MM.1S (cell line): ENCODE data around the gene EBPL.

ENCODE experiments used
- DNase-seq: peaks from one replicate; pipeline ENCODE4 v3.0.0-alpha.2; 2015
- H2AFZ ChIP-seq: fragments of 300-600 bp; sonication (generic); 2 replicates; pipeline ENCODE4 v1.6.0; 2016; ENCODE audit warnings: antibody characterized with exemption, low read length
- H3F3A ChIP-seq: fragments of 300-600 bp; sonication (generic); 2 replicates; pipeline ENCODE4 v1.6.1; 2016; ENCODE audit warnings: mild to moderate bottlenecking, antibody characterized with exemption, low read length, moderate library complexity, mixed read lengths; ENCODE audit not compliant: insufficient read depth
- H3K27ac ChIP-seq: fragments of 300-600 bp; sonication (generic); 2 replicates; pipeline ENCODE4 v1.5.1; 2016; ENCODE audit warnings: mild to moderate bottlenecking, low read length
- H3K27me3 ChIP-seq: fragments of 300-600 bp; sonication (generic); replicated peaks from 2 replicates; pipeline ENCODE4 v1.6.0; 2016; ENCODE audit warnings: low read length; ENCODE audit not compliant: insufficient read depth
- H3K36me3 ChIP-seq: fragments of 300-600 bp; sonication (generic); replicated peaks from 2 replicates; pipeline ENCODE4 v1.6.1; 2016; ENCODE audit warnings: mild to moderate bottlenecking, low read length, mixed read lengths; ENCODE audit not compliant: insufficient read depth
- H3K4me1 ChIP-seq: fragments of 300-600 bp; sonication (generic); 2 replicates; pipeline ENCODE4 v1.6.1; 2016; ENCODE audit warnings: low read length, mixed read lengths
- H3K4me2 ChIP-seq: fragments of 300-600 bp; sonication (generic); 2 replicates; pipeline ENCODE4 v1.6.0; 2016; ENCODE audit warnings: low read depth, low read length
- H3K4me3 ChIP-seq: fragments of 300-600 bp; sonication (generic); 2 replicates; pipeline ENCODE4 v1.5.1; 2016; ENCODE audit warnings: low read length, mixed read lengths
- H3K79me2 ChIP-seq: fragments of 300-600 bp; sonication (generic); 2 replicates; pipeline ENCODE4 v1.6.1; 2016; ENCODE audit warnings: mixed run types, low read length, mixed read lengths
- H3K9ac ChIP-seq: fragments of 300-600 bp; sonication (generic); 2 replicates; pipeline ENCODE4 v1.6.1; 2016; ENCODE audit warnings: low read length, mixed read lengths
- H3K9me2 ChIP-seq: fragments of 300-600 bp; sonication (generic); replicated peaks from 2 replicates; pipeline ENCODE4 v1.6.1; 2016; ENCODE audit warnings: mild to moderate bottlenecking, low read length, mixed read lengths; ENCODE audit not compliant: insufficient read depth
- H3K9me3 ChIP-seq: fragments of 300-600 bp; sonication (generic); replicated peaks from 2 replicates; pipeline ENCODE4 v1.6.1; 2016; ENCODE audit warnings: mild to moderate bottlenecking, low read length, mixed read lengths; ENCODE audit not compliant: insufficient read depth
- H4K20me1 ChIP-seq: fragments of 300-600 bp; sonication (generic); 2 replicates; pipeline ENCODE4 v1.6.1; 2016; ENCODE audit warnings: mild to moderate bottlenecking, low read length, moderate library complexity, mixed read lengths; ENCODE audit not compliant: insufficient read depth
- CTCF ChIP-seq: fragments of 300-600 bp; sonication (generic); IDR thresholded peaks from 2 replicates; pipeline ENCODE4 v1.5.1; 2016; ENCODE audit warnings: antibody characterized with exemption, low read length, mixed read lengths
- EZH2 ChIP-seq: fragments of 300-600 bp; sonication (generic); optimal IDR thresholded peaks from 2 replicates; pipeline ENCODE3; 2017; ENCODE audit warnings: low read depth, mild to moderate bottlenecking, antibody characterized with exemption, low read length, mixed read lengths
- EZH2phosphoT487 ChIP-seq: fragments of 300-600 bp; sonication (generic); IDR thresholded peaks from 2 replicates; pipeline ENCODE4 v1.6.1; 2018; ENCODE audit warnings: antibody characterized with exemption, low read length

Gene EBPL

DNA sequence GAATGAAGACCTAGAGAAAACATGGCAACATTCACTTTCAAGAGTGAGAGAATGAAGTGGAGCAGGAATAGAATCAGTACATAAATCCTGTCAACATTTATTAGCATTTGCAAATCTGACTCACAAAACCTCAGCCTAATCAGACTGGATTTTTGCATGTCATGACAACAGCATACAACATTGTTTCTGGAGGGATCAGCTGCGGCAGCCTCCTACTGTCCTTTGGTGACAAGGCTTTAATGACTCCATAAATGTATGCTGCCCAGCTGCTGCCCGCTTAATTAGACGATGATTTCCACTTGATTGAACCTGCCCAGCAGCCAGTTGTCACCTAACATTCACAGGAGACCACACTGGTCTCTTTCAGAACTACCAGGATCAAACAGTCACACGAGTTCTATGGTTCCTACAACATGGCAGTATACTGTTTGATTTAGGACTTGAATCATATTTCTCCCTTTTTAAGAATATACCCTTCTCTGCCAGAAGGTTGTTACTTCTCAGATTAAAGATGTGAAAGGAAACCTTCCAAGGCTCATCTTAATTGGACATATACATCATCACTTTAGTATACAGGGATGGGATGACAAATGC is 9.3 kb downstream of the EBPL start:
- H3K27ac ChIP-seq = no peak overlapping the region
- DNase-seq = no peak
- no peaks in the 10 kb centered on the region for H3K9me3 ChIP-seq
- no peaks in the 10 kb centered on the region for H3K4me1 ChIP-seq
- 0 out of 2 replicates have a peak, but pooled peaks cover 6% of the 10 kb centered on the region for H3K79me2 ChIP-seq
- H3K36me3 ChIP-seq = no peaks in the 10 kb centered on the region
- TF ChIP-seq CTCF = no peak
- TF ChIP-seq EZH2phosphoT487 = no peak
- TF ChIP-seq EZH2 = no peak
- no peaks in the 10 kb centered on the region for H4K20me1 ChIP-seq
- H2AFZ ChIP-seq = no peak overlapping the region
- H3F3A ChIP-seq = no peaks in the 10 kb centered on the region
- H3K4me2 ChIP-seq = no peak overlapping the region
- H3K9me2 ChIP-seq = no peaks in the 10 kb centered on the region
- no peaks in the 10 kb centered on the region for H3K27me3 ChIP-seq
- no peak overlapping the region for H3K4me3 ChIP-seq
- no peak overlapping the region for H3K9ac ChIP-seq

GRCh38 chr13:49679246-49679645 is 12.0 kb downstream of the EBPL start:
- Histone ChIP-seq H3K79me2 (0 out of 2 replicates have a peak, but pooled peaks cover 6% of the 10 kb centered on the region), H3K9me3 (no peaks in the 10 kb centered on the region), H3F3A (no peaks in the 10 kb centered on the region), H3K4me3 (no peak overlapping the region), H3K4me2 (no peak overlapping the region), H3K27me3 (no peaks in the 10 kb centered on the region), H3K27ac (no peak overlapping the region), H3K9ac (no peak overlapping the region), H3K9me2 (no peaks in the 10 kb centered on the region), H2AFZ (no peak overlapping the region), H4K20me1 (no peaks in the 10 kb centered on the region), H3K36me3 (no peaks in the 10 kb centered on the region), H3K4me1 (no peaks in the 10 kb centered on the region)
- DNase-seq = no peak
- no peak for TF ChIP-seq CTCF

GRCh38 chr13:49678191-49678914 is 12.9 kb downstream of the EBPL start:
- H3K4me3 ChIP-seq = no peak overlapping the region
- H3K9ac ChIP-seq = no peak overlapping the region
- no peak for TF ChIP-seq CTCF
- TF ChIP-seq EZH2 = no peak
- no peak for TF ChIP-seq EZH2phosphoT487
- H2AFZ ChIP-seq = no peak overlapping the region
- no peaks in the 10 kb centered on the region for H3F3A ChIP-seq
- H3K27ac ChIP-seq = no peak overlapping the region
- DNase-seq = no peak
- H3K4me1 ChIP-seq = no peaks in the 10 kb centered on the region
- H3K36me3 ChIP-seq = no peaks in the 10 kb centered on the region
- H3K4me2 ChIP-seq = no peak overlapping the region
- no peaks in the 10 kb centered on the region for H3K9me2 ChIP-seq
- no peaks in the 10 kb centered on the region for H4K20me1 ChIP-seq
- H3K9me3 ChIP-seq = no peaks in the 10 kb centered on the region
- 0 out of 2 replicates have a peak, but pooled peaks cover 6% of the 10 kb centered on the region for H3K79me2 ChIP-seq
- H3K27me3 ChIP-seq = no peaks in the 10 kb centered on the region
